Activated naive CD8-positive, alpha-beta T cell treated with anti-CD3 and anti-CD28 coated beads, Interleukin-2, amount 10 ng/mL, durations not matched to agents 7 days and 5 days (primary cell): ENCODE data around the gene RNF169. TPM values are rescaled to one million over a fixed set of nuclear protein-coding genes. Genes with fewer than 3 reads are reported as not detected.
A peak's percentile ranks its signal among the peaks of the same experiment; 100 is the strongest.
"Not testable (repeated sequence)": the region's sequence is repeated elsewhere in the genome, so short reads cannot be mapped to it uniquely, and the experiment has no call there.

Source experiments
- ATAC-seq: fragments of 150-1000 bp; cut with Tn5 transposase; one replicate; pipeline ENCODE4 v1.10.0; 2021; ENCODE audit warnings: low read depth, moderate library complexity
- POLR2A ChIA-PET: fragments of 350-600 bp; sonication (Branson Sonifier 250); formaldehyde crosslinking; loops from one replicate; lab custom pipeline; 2021; ENCODE audit warnings: antibody characterized with exemption; lab: Charles Lee
- DNase-seq: peaks from one replicate; pipeline ENCODE4 v3.0.0; 2021
- H3K27ac Mint-ChIP-seq: one replicate; pipeline ENCODE4 v1.8.0; 2022; ENCODE audit warnings: mild to moderate bottlenecking, mixed read lengths
- H3K27me3 Mint-ChIP-seq: one replicate; pipeline ENCODE4 v1.8.0; 2022; ENCODE audit warnings: mild to moderate bottlenecking, moderate library complexity, mixed read lengths
- H3K36me3 Mint-ChIP-seq: one replicate; pipeline ENCODE4 v1.8.0; 2021; ENCODE audit warnings: mild to moderate bottlenecking, mixed read lengths
- H3K4me1 Mint-ChIP-seq: one replicate; pipeline ENCODE4 v1.8.0; 2021; ENCODE audit warnings: mixed read lengths
- H3K4me3 Mint-ChIP-seq: one replicate; pipeline ENCODE4 v1.8.0; 2022; ENCODE audit warnings: mild to moderate bottlenecking, moderate library complexity, mixed read lengths
- H3K9me3 Mint-ChIP-seq: one replicate; pipeline ENCODE4 v1.8.0; 2021; ENCODE audit warnings: mixed read lengths
- total RNA-seq, 2 experiments: library from RNA; stranded (reverse); gene quantifications; one replicate each; pipeline ENCODE4 v1.2.3, GENCODE V29; 2021

The RNF169 gene
- total RNA-seq, 2 experiments from 2014 or later, result 18.7 to 20.8 TPM

DNA sequence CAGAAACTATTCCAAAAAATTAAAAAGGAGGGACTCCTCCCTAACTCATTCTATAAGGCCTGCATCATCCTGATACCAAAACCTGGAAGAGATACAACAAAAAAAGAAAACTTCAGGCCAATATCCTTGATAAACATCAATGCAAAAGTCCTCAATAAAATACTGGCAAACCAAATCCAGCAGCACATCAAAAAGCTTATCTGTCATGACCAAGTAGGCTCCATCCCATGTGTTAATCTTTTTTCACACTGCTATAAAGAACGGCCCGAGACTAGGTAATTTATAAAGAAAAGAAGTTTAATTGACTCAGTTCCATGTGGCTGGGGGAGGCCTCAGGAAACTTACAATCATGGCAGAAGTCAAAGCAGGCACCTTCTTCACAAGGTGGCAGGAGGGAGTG, 76.9 kb downstream of the RNF169 start:
- POLR2A ChIA-PET, ATAC-seq, H3K4me3 Mint-ChIP-seq, H3K4me1 Mint-ChIP-seq, H3K27ac Mint-ChIP-seq, DNase-seq, H3K27me3 Mint-ChIP-seq: not testable (repeated sequence)
- peaks cover 85% of the 10 kb centered on the region for H3K36me3 Mint-ChIP-seq
- H3K9me3 Mint-ChIP-seq, result peaks cover 24% of the 10 kb centered on the region

DNA sequence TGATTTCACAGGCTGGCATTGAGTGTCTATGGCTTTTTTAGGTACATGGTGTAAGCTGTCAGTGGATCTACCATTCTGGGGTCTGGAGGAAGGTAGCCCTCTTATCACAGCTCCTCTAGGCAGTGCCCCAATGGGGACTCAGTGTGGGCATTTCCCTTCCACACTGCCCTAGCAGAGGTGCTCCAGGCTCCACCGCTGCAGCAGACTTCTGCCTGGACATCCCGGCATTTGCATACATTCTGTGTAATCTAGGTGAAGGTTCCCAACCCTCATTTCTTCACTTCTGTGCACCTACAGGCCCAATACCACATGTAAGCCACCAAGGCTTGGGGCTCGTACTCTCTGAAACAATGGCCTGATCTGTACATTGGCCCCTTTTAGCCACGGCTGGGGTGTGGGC, 78.3 kb downstream of the RNF169 start:
- Mint-ChIP-seq H3K4me1 (no peaks in the 10 kb centered on the region), H3K4me3 (no peak overlapping the region), H3K27me3 (no peaks in the 10 kb centered on the region), H3K27ac (no peak overlapping the region), H3K9me3 (peaks cover 25% of the 10 kb centered on the region), H3K36me3 (peaks cover 89% of the 10 kb centered on the region)
- DNase-seq, result no peak
- no peak for ATAC-seq
- POLR2A ChIA-PET, result no interaction called here

DNA sequence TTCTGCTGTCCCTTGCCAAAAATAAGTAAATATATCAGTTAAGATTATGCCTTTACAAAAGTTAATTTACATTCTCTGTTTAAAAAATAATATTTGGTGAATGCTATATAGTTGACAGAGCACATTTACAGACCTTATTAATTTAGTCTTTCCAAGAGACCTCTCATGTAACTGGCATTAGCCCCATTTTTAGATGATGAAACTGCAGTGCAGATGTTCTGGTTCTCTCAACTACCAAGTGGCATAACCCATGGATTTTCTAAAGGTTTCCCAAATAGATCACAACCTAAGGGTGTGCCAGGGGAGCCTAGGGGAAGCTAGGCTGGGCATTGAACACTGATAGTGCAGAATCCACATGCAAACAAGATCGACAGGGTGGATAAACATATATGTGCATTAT, 88.5 kb downstream of the RNF169 start:
- Mint-ChIP-seq H3K4me3 (no peak overlapping the region), H3K36me3 (peaks cover 52% of the 10 kb centered on the region), H3K27ac (no peak overlapping the region), H3K9me3 (no peaks in the 10 kb centered on the region), H3K4me1 (peaks cover 9% of the 10 kb centered on the region), H3K27me3 (no peaks in the 10 kb centered on the region)
- no peak for DNase-seq
- POLR2A ChIA-PET, result no interaction called here
- no peak for ATAC-seq

DNA sequence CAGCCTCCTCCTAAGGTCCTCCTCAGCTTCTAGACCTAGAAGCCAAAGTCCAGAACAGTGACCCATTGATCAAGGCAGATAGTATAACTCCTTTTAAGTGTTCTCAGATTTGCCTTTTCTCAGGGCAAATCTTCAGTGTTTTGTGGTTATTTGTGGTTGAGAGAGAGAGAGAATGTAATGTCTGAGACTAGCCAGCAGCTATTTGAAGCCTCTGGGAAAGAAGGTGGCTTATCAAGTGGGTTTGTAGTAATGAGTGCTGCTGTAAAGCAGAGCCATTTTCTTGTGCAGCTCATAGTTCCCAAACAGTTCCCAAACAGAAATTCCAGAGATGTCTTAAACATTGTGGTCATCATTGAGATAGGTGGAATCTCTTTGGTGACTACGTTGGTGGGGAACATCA, 89.5 kb downstream of the RNF169 start:
- Mint-ChIP-seq H3K27ac (no peak overlapping the region), H3K9me3 (no peaks in the 10 kb centered on the region), H3K4me3 (no peak overlapping the region), H3K4me1 (peaks cover 9% of the 10 kb centered on the region), H3K27me3 (no peaks in the 10 kb centered on the region), H3K36me3 (peaks cover 50% of the 10 kb centered on the region)
- POLR2A ChIA-PET, result no interaction called here
- ATAC-seq (no peak), DNase-seq (no peak)

DNA sequence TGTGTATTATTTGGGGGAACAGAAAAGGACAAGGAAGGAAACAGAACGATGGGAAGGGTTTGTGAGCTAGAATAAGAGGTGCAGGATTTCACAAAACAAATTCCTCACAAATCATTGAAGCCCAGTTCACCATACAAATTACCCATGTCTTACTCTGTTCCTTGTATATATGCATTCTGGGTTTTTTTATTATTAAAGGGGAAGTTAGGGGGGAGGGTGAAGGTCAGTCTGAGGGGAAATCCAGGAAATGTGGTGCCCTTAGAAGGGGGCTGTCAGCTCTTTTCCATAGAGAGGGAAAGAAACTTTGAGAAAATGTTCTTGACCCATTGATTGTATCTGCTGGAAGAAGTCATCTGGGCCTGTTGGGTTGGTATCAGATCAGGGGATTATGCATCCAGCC, 90.8 kb downstream of the RNF169 start:
- H3K9me3 Mint-ChIP-seq, result no peaks in the 10 kb centered on the region

DNA sequence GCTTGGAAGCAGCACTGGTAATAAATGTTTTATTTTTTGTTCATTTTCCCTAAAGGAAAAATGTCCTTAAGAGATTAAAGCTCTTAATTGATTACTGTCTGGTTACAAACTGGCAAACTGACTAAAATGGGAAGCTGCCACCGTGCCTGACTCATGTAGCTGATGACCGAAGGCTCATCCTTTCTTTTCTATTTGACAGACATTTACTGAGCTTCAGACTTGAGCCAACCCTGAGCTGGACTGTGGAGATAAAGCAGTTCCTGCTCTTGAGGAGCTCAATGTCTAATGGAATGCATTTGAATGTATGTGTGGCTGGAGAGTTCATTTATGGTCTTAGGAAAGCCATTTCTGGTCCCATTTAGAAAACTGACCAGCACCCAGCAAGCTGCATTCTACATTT, 91.3 kb downstream of the RNF169 start:
- POLR2A ChIA-PET, result no interaction called here
- Mint-ChIP-seq H3K36me3 (peaks cover 54% of the 10 kb centered on the region), H3K27me3 (no peaks in the 10 kb centered on the region)

More for the DNA sequence above, 90.8 kb downstream of the RNF169 start:
- Mint-ChIP-seq H3K4me1 (peaks cover 9% of the 10 kb centered on the region), H3K36me3 (peaks cover 53% of the 10 kb centered on the region), H3K27me3 (no peaks in the 10 kb centered on the region), H3K27ac (no peak overlapping the region), H3K4me3 (no peak overlapping the region)
- POLR2A ChIA-PET, result no interaction called here
- ATAC-seq, result no peak
- no peak for DNase-seq

DNA sequence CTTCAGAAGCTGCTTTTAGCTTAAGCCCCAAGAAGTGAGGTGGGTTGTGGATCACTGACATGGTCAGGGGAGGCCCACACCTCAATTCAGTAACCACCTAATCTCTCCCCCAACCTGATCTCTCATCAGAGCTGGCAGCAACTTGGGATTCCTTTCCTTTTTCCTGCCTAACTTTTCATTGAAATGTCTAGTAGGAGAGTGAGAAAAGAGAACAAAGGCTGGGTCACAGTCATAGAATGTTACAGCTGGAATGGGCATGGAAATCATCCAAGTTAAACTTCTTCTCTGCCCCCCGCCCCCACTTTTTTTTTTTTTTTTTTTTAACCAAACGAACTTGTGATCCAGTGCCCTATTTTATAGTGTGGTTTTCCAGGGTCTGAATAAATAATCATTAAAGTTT, 91.8 kb downstream of the RNF169 start:
- Mint-ChIP-seq H3K4me3 (no peak overlapping the region), H3K4me1 (peaks cover 9% of the 10 kb centered on the region), H3K27me3 (no peaks in the 10 kb centered on the region), H3K9me3 (no peaks in the 10 kb centered on the region), H3K36me3 (peaks cover 55% of the 10 kb centered on the region), H3K27ac (no peak overlapping the region)
- ATAC-seq (no peak), DNase-seq (no peak)
- POLR2A ChIA-PET, result no interaction called here

More for the DNA sequence above, 91.3 kb downstream of the RNF169 start:
- Mint-ChIP-seq H3K4me3 (no peak overlapping the region), H3K4me1 (peaks cover 9% of the 10 kb centered on the region), H3K27ac (no peak overlapping the region), H3K9me3 (no peaks in the 10 kb centered on the region)
- ATAC-seq (no peak), DNase-seq (no peak)

DNA sequence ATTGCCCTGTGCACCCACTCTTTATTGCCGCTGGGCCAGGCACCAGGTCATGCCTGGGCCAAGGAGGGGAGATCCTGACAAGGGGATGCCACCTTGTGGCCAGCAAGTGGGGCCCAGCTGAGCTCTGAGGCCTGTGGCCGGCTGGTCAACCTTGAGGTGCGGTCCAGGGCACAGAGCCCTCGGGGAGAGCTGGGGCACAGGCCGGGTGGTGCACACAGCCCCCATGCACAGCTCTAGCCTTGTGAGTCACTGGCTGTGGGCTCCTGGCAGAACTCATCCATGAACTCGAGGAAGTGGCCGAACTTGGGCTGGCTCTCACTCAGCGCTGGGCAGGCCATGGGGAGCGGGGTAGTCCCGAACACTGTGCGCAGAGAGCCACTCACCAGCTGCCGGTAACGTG, 94.3 kb downstream of the RNF169 start:
- DNase-seq, result no peak
- Mint-ChIP-seq H3K4me3 (no peak overlapping the region), H3K4me1 (peaks cover 19% of the 10 kb centered on the region), H3K36me3 (peaks cover 56% of the 10 kb centered on the region), H3K27me3 (no peaks in the 10 kb centered on the region), H3K27ac (no peak overlapping the region), H3K9me3 (no peaks in the 10 kb centered on the region)
- POLR2A ChIA-PET, result no interaction called here
- no peak for ATAC-seq

DNA sequence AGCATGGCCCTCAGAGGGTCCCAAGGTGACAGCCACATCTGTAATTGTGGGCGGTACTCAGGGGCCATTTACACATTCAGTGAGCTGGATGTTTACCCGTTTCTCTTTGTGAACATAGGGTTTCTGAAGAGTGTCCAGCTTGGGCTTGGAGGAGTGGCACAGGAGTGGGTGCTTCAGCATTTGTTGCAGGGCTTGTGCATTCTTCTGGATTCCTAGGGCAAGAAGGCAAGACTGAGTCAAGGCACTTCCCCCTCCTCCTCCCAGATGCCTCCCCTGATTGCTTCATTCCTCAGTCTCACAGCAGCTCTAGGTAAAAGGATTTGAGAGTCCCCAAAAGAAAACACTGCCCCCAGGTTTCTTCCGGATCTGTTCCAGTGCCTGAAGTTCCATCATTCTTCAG, 95.4 kb downstream of the RNF169 start:
- ATAC-seq, result no peak

DNA sequence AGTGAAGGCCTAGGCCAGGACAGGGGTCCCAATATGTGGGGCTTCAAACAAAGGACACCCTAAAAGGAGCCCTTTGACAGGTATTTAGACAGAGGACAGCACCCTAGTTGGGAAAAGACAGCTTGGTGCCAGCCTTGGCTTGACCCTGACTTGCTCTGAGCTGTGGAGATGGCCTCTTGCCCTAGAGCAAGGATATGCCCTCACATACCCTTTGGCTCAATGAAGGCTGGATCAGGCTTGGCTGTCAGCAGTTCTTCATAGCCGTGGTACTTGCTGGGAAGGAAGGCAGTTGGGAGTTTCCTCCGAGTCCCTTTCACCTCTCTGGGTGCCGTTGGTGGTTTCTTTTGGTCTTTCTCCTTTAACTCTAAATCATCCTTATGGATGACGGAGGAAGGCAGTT, 96.2 kb downstream of the RNF169 start:
- no peak for ATAC-seq
- POLR2A ChIA-PET, result no interaction called here
- Mint-ChIP-seq H3K9me3 (no peaks in the 10 kb centered on the region), H3K4me3 (no peak overlapping the region), H3K27ac (no peak overlapping the region), H3K27me3 (no peaks in the 10 kb centered on the region), H3K36me3 (peaks cover 51% of the 10 kb centered on the region), H3K4me1 (peaks cover 12% of the 10 kb centered on the region)
- no peak for DNase-seq

More for the DNA sequence above, 95.4 kb downstream of the RNF169 start:
- peaks cover 55% of the 10 kb centered on the region for H3K36me3 Mint-ChIP-seq
- POLR2A ChIA-PET, result no interaction called here
- no peaks in the 10 kb centered on the region for H3K9me3 Mint-ChIP-seq
- no peak overlapping the region for H3K4me3 Mint-ChIP-seq
- peaks cover 17% of the 10 kb centered on the region for H3K4me1 Mint-ChIP-seq
- H3K27ac Mint-ChIP-seq, result no peak overlapping the region
- no peaks in the 10 kb centered on the region for H3K27me3 Mint-ChIP-seq
- DNase-seq, result no peak

DNA sequence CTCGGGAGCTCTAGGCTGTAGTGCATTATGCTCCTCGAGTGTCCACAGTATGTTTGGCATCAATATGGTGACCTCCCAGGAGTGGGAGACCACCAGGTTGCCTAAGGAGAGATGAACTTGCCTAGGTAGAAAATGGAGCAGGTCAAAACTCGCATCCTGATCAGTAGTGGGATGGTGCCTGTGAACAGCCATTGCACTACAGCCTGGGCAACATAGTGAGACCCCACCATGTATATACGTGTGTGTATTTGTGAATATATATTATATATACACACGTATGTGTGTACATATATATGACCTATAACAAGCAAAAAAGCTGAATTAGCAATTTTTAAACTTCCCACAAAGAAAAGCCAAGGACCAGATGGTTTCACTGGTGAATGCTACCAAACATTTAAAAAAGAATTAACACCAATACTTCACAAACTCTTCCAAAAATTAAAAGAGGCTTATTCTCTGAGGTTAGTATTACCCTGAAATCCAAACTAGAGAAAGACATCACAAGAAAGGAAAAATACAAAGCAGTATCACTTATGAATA, 97.4 kb downstream of the RNF169 start:
- no peak for ATAC-seq
- POLR2A ChIA-PET, result no interaction called here
- no peak overlapping the region for H3K27ac Mint-ChIP-seq

DNA sequence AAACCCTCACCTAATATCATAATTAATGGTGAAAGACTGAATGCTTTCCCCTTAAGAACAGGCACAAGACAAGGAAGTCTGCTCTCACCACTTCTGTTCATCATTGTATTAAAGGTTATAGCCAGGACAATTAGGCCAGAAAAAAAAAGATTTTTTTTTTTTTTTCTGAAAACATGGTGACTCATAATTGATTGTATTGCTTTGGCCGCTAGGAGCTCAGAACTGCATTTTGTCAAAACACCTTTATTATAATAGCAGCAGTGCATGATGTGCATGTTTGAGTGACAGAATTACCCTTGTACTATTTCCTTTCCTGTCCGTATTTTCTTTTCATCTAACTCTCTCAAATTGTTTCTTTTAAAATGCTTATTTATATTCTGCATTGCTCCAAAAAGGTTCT, 98.1 kb downstream of the RNF169 start:
- H3K4me1 Mint-ChIP-seq, result peaks cover 12% of the 10 kb centered on the region
- no peaks in the 10 kb centered on the region for H3K9me3 Mint-ChIP-seq
- no peak overlapping the region for H3K4me3 Mint-ChIP-seq
- peaks cover 47% of the 10 kb centered on the region for H3K36me3 Mint-ChIP-seq
- no peak for DNase-seq
- ATAC-seq, result no peak
- no peak overlapping the region for H3K27ac Mint-ChIP-seq
- H3K27me3 Mint-ChIP-seq, result no peaks in the 10 kb centered on the region
- POLR2A ChIA-PET, result no interaction called here

More for the DNA sequence above, 97.4 kb downstream of the RNF169 start:
- no peaks in the 10 kb centered on the region for H3K9me3 Mint-ChIP-seq
- peaks cover 50% of the 10 kb centered on the region for H3K36me3 Mint-ChIP-seq
- DNase-seq, result no peak
- H3K27me3 Mint-ChIP-seq, result no peaks in the 10 kb centered on the region
- peaks cover 12% of the 10 kb centered on the region for H3K4me1 Mint-ChIP-seq
- no peak overlapping the region for H3K4me3 Mint-ChIP-seq

DNA sequence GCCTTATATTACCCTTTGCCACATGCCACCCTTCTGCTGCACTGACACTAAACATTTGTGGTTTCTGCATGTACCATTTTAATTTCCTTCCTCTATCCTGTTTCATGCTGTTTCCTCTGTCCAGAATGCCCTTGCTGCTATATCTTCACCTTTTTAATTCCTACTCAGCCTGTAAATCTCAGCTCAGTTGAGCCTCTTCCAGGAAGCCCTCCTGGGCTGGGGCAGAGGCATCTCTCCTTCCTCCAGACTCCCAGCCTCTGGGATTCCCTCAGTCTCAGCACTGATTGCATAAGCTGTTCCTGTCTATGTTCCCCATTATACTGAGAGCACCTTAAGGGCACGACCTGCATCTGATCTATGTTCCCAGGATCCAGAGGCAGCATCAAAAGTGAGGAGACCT, 98.7 kb downstream of the RNF169 start:
- peaks cover 12% of the 10 kb centered on the region for H3K4me1 Mint-ChIP-seq
- H3K27me3 Mint-ChIP-seq, result no peaks in the 10 kb centered on the region
- H3K36me3 Mint-ChIP-seq, result peaks cover 51% of the 10 kb centered on the region
- peak overlapping the region; percentile 54 for H3K27ac Mint-ChIP-seq
- no peaks in the 10 kb centered on the region for H3K9me3 Mint-ChIP-seq
- POLR2A ChIA-PET, result no interaction called here
- H3K4me3 Mint-ChIP-seq, result no peak overlapping the region
- ATAC-seq, result no peak
- DNase-seq, result no peak

DNA sequence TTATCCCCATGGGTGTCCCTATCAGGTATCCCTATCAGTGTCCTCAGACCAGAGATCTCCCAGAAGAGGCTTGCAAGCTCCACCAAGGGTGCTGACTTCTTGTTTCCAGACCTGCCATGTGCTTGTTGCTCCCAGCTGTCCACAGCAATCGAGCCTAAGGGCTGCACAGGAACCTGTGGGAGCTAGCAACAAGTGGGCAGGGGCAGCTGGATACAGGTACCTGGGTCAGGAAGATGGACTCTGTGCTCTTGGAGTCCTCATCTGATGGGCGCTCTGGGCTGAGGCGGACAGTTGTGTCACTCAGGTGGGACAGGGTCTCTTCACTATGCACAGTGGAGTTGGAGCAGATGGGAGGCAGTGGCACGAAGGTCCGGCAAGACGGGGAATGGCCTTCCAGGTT, 99.2 kb downstream of the RNF169 start:
- no peak for DNase-seq
- Mint-ChIP-seq H3K27me3 (no peaks in the 10 kb centered on the region), H3K4me3 (no peak overlapping the region), H3K36me3 (peaks cover 49% of the 10 kb centered on the region), H3K9me3 (no peaks in the 10 kb centered on the region), H3K27ac (no peak overlapping the region), H3K4me1 (peaks cover 12% of the 10 kb centered on the region)
- no peak for ATAC-seq
- POLR2A ChIA-PET, result interaction anchor here (0.6 kb wide), 1 partner anchor 16 kb away, joined by 3 read pairs; no protein-coding TSS in a partner anchor
